Measurements from ENCODE around the gene RNGTT.
"Not testable (repeated sequence)": the region's sequence is repeated elsewhere in the genome, so short reads cannot be mapped to it uniquely, and the experiment has no call there.

RNGTT gene

DNA sequence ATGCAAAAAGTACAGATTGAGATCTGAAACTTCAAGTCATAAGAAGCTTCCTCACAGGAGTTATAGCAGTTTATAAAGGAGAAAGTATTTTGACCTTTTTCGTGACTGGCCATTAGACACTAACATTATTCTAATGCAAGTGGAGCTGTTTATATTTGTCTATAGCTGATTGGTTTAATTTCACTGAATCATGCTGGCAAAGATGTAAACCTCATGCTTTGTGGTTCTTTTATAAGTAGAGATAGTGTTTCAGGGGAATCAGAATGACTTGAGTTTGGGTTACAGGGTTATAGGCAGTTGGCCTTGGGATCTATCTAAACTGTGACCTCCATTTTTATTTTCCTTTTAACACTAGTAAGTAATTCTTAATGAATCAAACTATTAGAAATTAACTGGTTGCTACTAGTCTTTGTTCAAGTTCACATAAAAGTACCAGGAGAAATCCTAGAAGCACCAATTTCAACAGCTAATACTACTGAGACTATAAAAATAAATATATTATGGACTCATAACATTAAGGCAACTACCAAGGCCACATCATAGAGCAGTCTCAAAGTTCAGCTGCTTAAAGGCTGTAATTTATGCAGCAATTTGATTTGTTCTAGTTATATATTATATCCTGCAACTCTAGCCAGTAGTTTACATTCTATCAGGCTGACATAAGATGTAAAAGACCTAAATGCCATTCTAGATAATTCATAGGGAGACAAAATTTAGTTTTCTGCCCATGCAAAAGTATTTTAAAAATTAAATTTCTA is 94.0 kb downstream of the RNGTT start:
- no peak for DNase-seq (ENCODE audit: low read depth in 2 of 3, low spot score in 2 of 3)

DNA sequence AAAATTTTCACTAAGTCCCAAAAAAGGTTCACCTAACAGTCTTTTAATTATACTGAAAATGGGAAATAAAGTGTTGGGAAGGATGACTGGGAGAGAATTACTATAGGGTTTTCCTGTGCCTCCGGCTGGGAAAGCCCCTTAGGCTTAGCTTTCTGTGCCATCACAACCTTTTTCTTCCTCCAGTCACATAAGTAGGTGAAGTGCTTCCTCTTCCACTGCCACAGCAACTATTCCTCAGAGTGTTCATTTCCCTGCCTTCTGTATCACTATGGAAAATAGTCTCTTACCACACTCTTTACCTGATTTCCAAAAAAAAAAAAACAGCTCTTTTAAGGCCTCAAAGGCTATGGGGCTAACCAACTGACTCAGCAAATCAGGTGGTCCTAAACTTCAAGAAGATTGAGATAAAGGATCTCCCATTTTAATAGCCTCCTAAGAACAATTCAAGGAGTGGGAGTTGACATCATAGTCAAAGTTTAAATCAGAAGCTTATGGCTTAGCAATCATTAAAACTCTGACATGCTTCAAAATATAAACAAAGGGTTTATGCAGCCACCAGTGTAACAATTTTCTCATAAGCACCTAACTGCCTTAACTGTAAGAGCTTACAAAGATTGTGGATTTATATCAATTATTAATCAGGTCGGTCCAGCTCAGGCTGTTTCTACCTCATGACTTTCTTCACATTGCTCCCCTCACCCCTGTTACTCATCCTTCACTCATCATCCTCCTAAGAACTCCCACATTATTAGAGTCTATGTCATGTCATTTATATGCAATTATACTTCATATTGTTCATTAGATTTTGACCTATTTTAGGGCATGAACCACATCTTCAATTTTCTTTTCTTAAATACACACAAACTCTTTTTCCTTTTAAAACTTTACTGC is 95.3 kb downstream of the RNGTT start:
- no peak for DNase-seq (ENCODE audit: low read depth in 2 of 3, low spot score in 2 of 3)

GRCh38 chr6:88866856-88867255 is 96.6 kb downstream of the RNGTT start:
- DNase-seq (ENCODE audit: low read depth in 2 of 3, low spot score in 2 of 3) = no peak

GRCh38 chr6:88865275-88865674 is 98.1 kb downstream of the RNGTT start:
- no peak for DNase-seq (ENCODE audit: low read depth in 2 of 3, low spot score in 2 of 3)

- DNase-seq (ENCODE audit: low read depth in 2 of 3, low spot score in 2 of 3) = no peak
Measured at GRCh38 chr6:88864359-88865054, 98.9 kb downstream of the RNGTT start.

DNA sequence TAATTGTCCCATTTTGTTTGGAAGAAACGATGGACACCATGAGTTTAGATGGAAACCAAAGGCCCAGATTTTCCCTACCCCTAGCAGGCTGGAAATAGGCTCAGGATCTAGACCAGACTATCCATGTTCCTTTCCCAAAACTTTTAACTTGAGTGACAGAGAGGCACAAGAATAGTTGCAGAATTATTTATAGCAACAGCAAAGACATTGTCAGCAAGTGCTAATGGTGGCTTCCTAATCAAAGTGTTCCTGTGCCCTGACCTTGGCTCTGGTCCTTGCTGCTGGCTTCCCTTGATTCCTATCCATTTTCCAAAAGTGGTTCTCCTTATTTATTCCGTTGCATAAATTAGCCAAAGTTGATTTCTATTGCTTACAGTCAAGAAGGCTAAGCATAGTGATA is 103.1 kb downstream of the RNGTT start:
- DNase-seq (ENCODE audit: low read depth in 2 of 3, low spot score in 2 of 3) = no peak

DNA sequence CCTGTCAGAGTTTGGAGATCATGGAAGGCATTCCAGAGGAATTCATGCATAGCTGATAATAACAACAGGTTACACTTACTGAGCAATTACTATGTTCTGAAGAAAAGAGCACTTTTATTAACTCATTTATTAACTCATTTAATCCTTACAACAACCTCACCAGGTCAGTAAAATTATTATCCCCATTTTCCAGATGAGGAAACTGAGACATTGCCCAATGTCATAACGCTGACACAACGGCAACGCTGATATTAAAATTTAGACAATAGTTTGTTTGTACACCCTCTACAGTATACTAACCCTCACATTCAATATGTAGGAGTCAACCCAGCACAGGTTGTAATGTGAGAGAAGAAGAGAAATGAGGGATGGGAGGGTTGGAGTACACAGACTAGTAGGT is 105.0 kb downstream of the RNGTT start:
- no peak for DNase-seq (ENCODE audit: low read depth in 2 of 3, low spot score in 2 of 3)

- no peak for DNase-seq (ENCODE audit: low read depth in 2 of 3, low spot score in 2 of 3)
Measured at GRCh38 chr6:88856566-88856965, 106.9 kb downstream of the RNGTT start.

- no peak for DNase-seq (ENCODE audit: low read depth in 2 of 3, low spot score in 2 of 3)
Measured at GRCh38 chr6:88855541-88856147, 107.8 kb downstream of the RNGTT start.

- no peak for DNase-seq (ENCODE audit: low read depth in 2 of 3, low spot score in 2 of 3)
Measured at GRCh38 chr6:88852775-88853174, 110.6 kb downstream of the RNGTT start.

- DNase-seq (ENCODE audit: low read depth in 2 of 3, low spot score in 2 of 3) = no peak
Measured at GRCh38 chr6:88852000-88852399, 111.4 kb downstream of the RNGTT start.

DNA sequence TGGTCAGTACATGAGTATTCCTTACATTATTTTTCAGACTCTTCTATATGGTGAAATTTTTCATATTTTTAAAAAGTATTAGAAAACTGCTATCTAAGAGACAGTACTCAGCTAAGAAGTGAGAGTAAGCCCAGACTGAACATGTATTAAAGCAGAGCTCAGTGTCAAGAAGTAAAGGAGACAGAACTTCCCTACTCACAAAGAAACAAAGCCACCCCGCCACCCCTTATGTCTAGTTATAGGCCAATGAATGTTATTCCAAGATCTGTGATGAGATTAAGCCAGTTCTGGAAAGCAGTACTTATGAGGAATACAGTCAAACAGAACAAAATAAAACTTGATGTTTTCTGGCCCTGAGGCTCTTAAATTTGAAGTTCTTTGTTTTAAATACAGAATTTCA is 114.5 kb downstream of the RNGTT start:
- DNase-seq (ENCODE audit: low read depth in 2 of 3, low spot score in 2 of 3) = no peak

- DNase-seq (ENCODE audit: low read depth in 2 of 3, low spot score in 2 of 3) = no peak
Measured at GRCh38 chr6:88843040-88843439, 120.4 kb downstream of the RNGTT start.

- no peak for DNase-seq (ENCODE audit: low read depth in 2 of 3, low spot score in 2 of 3)
Measured at GRCh38 chr6:88842320-88842719, 121.1 kb downstream of the RNGTT start.

DNA sequence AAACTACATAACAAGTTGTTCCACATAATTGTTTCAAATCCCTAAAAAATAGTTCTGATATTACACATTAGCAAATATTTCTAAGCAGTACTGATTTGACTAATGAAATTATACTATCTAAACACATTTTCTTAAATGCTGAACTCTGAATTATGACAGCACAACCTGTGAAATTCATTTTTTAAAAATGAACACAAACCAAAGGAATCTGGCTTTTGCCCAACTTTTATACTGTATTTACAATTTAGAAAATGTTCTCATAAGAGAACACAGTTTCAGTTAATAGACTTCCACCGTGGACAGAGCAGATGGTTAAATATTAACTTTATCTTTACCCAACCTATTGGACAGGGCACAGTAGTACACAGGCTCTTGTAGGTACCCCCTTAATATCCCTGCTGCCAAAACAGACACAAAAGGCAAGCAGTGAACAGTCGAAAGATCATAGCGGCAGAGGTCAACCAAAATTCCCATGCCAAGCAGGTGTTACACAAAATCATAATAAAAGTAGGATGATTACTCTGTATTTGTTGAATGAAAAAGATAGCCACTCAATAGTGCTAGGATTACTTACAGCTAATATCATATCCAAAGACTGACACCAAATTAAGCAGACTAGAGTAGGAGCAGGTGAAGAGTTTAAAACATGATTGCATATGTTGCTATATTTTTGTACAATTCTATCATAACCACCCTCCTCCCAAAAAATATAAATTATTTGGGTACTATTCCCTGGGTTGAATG is 122.5 kb downstream of the RNGTT start:
- no peak for DNase-seq (ENCODE audit: low read depth in 2 of 3, low spot score in 2 of 3)

- no peak for DNase-seq (ENCODE audit: low read depth in 2 of 3, low spot score in 2 of 3)
Measured at GRCh38 chr6:88840289-88840688, 123.1 kb downstream of the RNGTT start.

- no peak for DNase-seq (ENCODE audit: low read depth in 2 of 3, low spot score in 2 of 3)
Measured at GRCh38 chr6:88839280-88839679, 124.1 kb downstream of the RNGTT start.

GRCh38 chr6:88835210-88835609 is 128.2 kb downstream of the RNGTT start:
- DNase-seq (ENCODE audit: low read depth in 2 of 3, low spot score in 2 of 3) = no peak

- DNase-seq (ENCODE audit: low read depth in 2 of 3, low spot score in 2 of 3) = not testable (repeated sequence)
Measured at GRCh38 chr6:88833071-88833470, 130.3 kb downstream of the RNGTT start.

DNA sequence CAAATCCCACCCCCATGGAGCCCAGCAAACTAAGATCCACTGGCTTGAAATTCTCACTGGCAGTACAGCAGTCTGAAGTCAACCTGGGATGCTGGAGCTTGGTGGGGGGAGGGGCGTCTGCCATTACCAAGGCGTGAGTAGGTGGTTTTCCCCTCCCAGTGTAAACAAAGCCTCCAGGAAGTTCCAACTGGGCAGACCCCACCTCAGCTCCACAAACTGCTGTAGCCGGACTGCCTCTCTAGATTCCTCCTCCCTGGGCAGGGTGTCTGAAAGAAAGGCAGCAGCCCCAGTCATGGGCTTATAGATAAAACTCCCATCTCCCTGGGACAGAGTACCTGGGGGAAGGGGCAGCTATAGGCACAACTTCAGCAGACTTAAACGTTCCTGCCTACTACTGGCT is 135.8 kb downstream of the RNGTT start:
- DNase-seq (ENCODE audit: low read depth in 2 of 3, low spot score in 2 of 3) = not testable (repeated sequence)

DNA sequence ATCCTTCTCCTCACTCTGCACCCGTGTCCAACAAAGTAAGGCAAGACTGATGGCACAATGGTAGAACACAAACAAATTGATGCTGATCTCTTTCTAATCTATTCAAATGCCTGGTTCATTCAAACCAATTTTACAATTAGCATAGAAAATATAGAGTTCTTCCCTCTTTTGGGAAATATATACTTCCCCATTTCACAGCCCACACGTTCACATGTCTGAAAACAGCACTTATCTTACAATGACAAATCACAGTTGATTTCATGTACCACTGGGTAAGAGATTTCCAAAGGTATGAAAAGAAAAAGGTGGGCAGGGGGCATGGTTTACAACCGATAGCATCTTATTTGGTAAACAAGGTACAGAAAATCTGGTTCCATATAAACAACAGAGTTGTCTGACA is 137.6 kb downstream of the RNGTT start:
- DNase-seq (ENCODE audit: low read depth in 2 of 3, low spot score in 2 of 3) = no peak

Data from activated CD8-positive, alpha-beta memory T cell treated with anti-CD3 and anti-CD28 coated beads for 48 hours (primary cell).